ENCODE measurements around the gene NSDHL. TPM values are rescaled to one million over a fixed set of nuclear protein-coding genes. Genes with fewer than 3 reads are reported as not detected.

The NSDHL gene
- total RNA-seq, 1 donor from 2014 or later: 15.9 TPM

DNA sequence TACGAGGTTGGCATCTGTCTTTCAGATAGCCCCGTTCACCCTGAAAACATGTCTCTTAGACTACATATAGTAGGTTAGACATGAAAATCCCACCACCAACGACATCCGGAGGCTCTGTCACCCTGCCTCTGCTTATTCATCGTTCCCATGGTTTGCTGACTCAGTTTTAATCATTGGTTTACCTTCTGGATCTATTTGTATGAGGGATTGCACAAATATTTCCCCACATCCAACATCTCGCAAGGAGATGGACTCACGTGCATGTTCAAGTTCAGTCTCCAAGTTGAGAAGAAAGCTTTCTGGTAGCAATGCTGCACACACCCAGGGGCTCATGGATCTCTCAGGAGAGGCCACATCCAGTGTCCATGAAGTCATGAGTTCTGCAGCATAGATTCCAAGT is 11.1 kb upstream of the NSDHL start:
- peaks cover 27% of the 10 kb centered on the region for H3K27me3 ChIP-seq
- no peak for DNase-seq (ENCODE audit: low spot score)
- H3K4me2 ChIP-seq: no peak overlapping the region
- no peaks in the 10 kb centered on the region for H3K9me3 Mint-ChIP-seq
- no peak overlapping the region for H2AFZ ChIP-seq (replicated peaks)
- H3K4me1 ChIP-seq: no peaks in the 10 kb centered on the region
- no peak overlapping the region for H3K4me3 ChIP-seq
- no peaks in the 10 kb centered on the region for H4K20me1 ChIP-seq (ENCODE audit: low read depth)
- no peaks in the 10 kb centered on the region for H3K36me3 ChIP-seq
- H3K79me2 ChIP-seq (ENCODE audit: low read depth): no peaks in the 10 kb centered on the region
- no peak for TF ChIP-seq EZH2 (IDR thresholded peaks at IDR 0.05)
- TF ChIP-seq, protein P1, sequence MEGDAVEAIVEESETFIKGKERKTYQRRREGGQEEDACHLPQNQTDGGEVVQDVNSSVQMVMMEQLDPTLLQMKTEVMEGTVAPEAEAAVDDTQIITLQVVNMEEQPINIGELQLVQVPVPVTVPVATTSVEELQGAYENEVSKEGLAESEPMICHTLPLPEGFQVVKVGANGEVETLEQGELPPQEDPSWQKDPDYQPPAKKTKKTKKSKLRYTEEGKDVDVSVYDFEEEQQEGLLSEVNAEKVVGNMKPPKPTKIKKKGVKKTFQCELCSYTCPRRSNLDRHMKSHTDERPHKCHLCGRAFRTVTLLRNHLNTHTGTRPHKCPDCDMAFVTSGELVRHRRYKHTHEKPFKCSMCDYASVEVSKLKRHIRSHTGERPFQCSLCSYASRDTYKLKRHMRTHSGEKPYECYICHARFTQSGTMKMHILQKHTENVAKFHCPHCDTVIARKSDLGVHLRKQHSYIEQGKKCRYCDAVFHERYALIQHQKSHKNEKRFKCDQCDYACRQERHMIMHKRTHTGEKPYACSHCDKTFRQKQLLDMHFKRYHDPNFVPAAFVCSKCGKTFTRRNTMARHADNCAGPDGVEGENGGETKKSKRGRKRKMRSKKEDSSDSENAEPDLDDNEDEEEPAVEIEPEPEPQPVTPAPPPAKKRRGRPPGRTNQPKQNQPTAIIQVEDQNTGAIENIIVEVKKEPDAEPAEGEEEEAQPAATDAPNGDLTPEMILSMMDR (IDR thresholded peaks at IDR 0.05): no peak
- no peak for TF ChIP-seq EZH2phosphoT487 (IDR thresholded peaks at IDR 0.05)
- H3K4me1 Mint-ChIP-seq: no peaks in the 10 kb centered on the region
- H3F3A ChIP-seq (ENCODE audit: low read depth): no peaks in the 10 kb centered on the region
- H3K36me3 Mint-ChIP-seq: no peaks in the 10 kb centered on the region
- no peaks in the 10 kb centered on the region for H3K9me3 ChIP-seq (ENCODE audit: low read depth)
- peaks cover 5% of the 10 kb centered on the region for H3K27me3 Mint-ChIP-seq (ENCODE audit: insufficient read depth, low read depth)
- H3K4me3 Mint-ChIP-seq: no peak overlapping the region
- H3K9ac ChIP-seq: no peak overlapping the region
- H3K27ac Mint-ChIP-seq: no peak overlapping the region
- H3K27ac ChIP-seq: no peak overlapping the region

DNA sequence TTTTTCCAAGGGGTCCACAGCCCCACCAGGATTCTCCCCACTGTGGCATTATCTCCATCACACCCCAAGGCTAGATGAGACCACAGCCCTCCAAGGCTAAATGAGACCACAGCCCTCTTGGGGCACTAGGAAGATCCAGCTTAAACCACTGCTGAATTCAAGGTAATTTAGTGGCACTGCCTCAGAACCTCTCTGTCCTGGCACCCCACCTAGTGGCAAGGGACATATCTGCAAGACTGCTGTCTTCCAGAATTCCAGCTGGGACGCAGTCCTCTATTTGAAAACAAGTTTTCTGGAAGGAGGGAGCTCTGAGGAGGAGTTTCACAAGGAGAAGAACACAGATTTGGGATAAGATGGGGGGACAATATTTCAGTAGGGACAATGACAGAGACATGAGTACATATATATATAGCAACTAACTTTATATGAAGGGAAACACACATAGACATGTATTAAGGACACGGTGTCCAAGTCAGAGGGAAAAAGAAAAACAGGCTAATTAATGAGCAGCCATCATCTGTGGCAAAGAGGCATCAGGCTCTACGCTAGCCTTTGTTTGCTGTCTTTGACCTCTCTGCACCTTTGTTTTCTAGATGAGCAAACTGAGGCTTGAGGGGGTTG is 9.6 kb upstream of the NSDHL start:
- Histone ChIP-seq H3K27ac (no peak overlapping the region), H4K20me1 (ENCODE audit: low read depth) (no peaks in the 10 kb centered on the region), H3K27me3 (peaks cover 27% of the 10 kb centered on the region), H3K79me2 (ENCODE audit: low read depth) (no peaks in the 10 kb centered on the region), H3K9me3 (ENCODE audit: low read depth) (no peaks in the 10 kb centered on the region), H3F3A (ENCODE audit: low read depth) (no peaks in the 10 kb centered on the region), H3K4me1 (no peaks in the 10 kb centered on the region), H3K4me3 (no peak overlapping the region), H3K36me3 (no peaks in the 10 kb centered on the region), H3K4me2 (no peak overlapping the region), H2AFZ (replicated peaks) (no peak overlapping the region), H3K9ac (no peak overlapping the region)
- TF ChIP-seq, protein P1 (IDR thresholded peaks at IDR 0.05): peak; percentile 70
- no peak for TF ChIP-seq EZH2phosphoT487 (IDR thresholded peaks at IDR 0.05)
- peak; percentile 72 for DNase-seq (ENCODE audit: low spot score)
- no peaks in the 10 kb centered on the region for H3K9me3 Mint-ChIP-seq
- H3K36me3 Mint-ChIP-seq: no peaks in the 10 kb centered on the region
- peaks cover 5% of the 10 kb centered on the region for H3K27me3 Mint-ChIP-seq (ENCODE audit: insufficient read depth, low read depth)
- no peaks in the 10 kb centered on the region for H3K4me1 Mint-ChIP-seq
- no peak overlapping the region for H3K4me3 Mint-ChIP-seq
- no peak overlapping the region for H3K27ac Mint-ChIP-seq

DNA sequence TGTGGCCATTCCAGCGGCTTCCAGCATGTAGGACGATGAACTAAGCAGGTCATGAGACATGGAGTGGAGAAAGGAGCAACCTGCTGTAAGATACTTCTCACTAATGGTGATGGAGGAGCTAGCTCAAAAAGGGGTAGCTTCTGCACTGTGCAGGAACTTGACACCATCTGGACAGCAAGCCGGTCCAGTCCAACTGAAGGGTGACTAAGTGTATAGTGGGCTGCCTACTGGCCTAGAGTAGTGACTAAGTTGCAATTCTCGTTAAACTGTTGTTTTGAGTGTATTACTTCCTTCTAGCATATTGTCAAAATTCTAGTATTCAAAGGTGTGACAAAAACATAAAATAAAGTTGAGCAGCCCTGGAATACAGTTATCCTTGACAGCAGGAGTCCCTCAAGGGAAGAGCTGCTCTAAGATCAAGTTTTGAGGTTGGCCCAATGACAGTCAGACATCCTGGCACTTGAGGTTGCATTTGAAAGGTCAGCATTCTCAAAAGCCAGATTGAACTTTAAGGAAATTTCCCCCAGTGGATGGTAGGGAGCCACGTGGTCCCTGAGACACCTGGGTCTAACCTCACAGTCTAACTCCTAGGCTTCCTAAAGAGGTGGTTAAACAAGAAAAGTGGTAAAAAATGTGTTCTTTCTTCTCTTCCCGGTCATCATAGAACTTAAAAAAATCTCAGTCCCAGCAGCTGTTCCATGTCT is 8.3 kb upstream of the NSDHL start:
- Histone ChIP-seq H3K27ac (no peak overlapping the region), H3K9ac (no peak overlapping the region), H3K4me1 (no peaks in the 10 kb centered on the region), H3K79me2 (ENCODE audit: low read depth) (no peaks in the 10 kb centered on the region), H3K4me3 (no peak overlapping the region), H3F3A (ENCODE audit: low read depth) (no peaks in the 10 kb centered on the region), H3K36me3 (no peaks in the 10 kb centered on the region), H3K9me3 (ENCODE audit: low read depth) (no peaks in the 10 kb centered on the region), H2AFZ (replicated peaks) (no peak overlapping the region), H4K20me1 (ENCODE audit: low read depth) (no peaks in the 10 kb centered on the region), H3K4me2 (no peak overlapping the region), H3K27me3 (peaks cover 27% of the 10 kb centered on the region)
- Mint-ChIP-seq H3K27ac (no peak overlapping the region), H3K4me1 (no peaks in the 10 kb centered on the region), H3K36me3 (no peaks in the 10 kb centered on the region), H3K27me3 (ENCODE audit: insufficient read depth, low read depth) (peaks cover 5% of the 10 kb centered on the region), H3K9me3 (no peaks in the 10 kb centered on the region), H3K4me3 (no peak overlapping the region)
- TF ChIP-seq, protein P1 (IDR thresholded peaks at IDR 0.05): no peak
- TF ChIP-seq EZH2 (IDR thresholded peaks at IDR 0.05) (no peak), EZH2phosphoT487 (IDR thresholded peaks at IDR 0.05) (no peak)
- DNase-seq (ENCODE audit: low spot score): no peak
